Activated CD8-positive, alpha-beta memory T cell treated with anti-CD3 and anti-CD28 coated beads for 48 hours (primary cell): ENCODE measurements around the gene SNX19.

Experiments used
- DNase-seq, 3 experiments: peaks; one replicate each; pipeline ENCODE4 v3.0.0-alpha.2; 2020; ENCODE audit warnings: low read depth in 2 of 3, low spot score in 2 of 3

SNX19 gene

GRCh38 chr11:130906616-130907015 lies 9.7 kb downstream of the SNX19 start:
- DNase-seq: no peak

- no peak for DNase-seq
Measured at GRCh38 chr11:130905512-130905911, 10.8 kb downstream of the SNX19 start.

- no peak for DNase-seq
Measured at GRCh38 chr11:130904380-130904779, 11.9 kb downstream of the SNX19 start.

GRCh38 chr11:130902380-130902779 lies 13.9 kb downstream of the SNX19 start:
- DNase-seq: no peak

GRCh38 chr11:130899106-130899505 lies 17.2 kb downstream of the SNX19 start:
- no peak for DNase-seq

GRCh38 chr11:130897262-130898182 lies 18.8 kb downstream of the SNX19 start:
- DNase-seq: no peak

GRCh38 chr11:130894322-130895025 lies 21.8 kb downstream of the SNX19 start:
- DNase-seq: peak in 1 of 3 experiments; percentile 20

- DNase-seq: no peak
Measured at GRCh38 chr11:130892861-130893260, 23.4 kb downstream of the SNX19 start.

GRCh38 chr11:130891326-130891725 lies 25.0 kb downstream of the SNX19 start:
- no peak for DNase-seq

- DNase-seq: no peak
Measured at GRCh38 chr11:130890039-130890745, 26.1 kb downstream of the SNX19 start.

GRCh38 chr11:130888790-130889189 lies 27.5 kb downstream of the SNX19 start:
- no peak for DNase-seq

- DNase-seq: no peak
Measured at GRCh38 chr11:130886704-130887103, 29.6 kb downstream of the SNX19 start.

- no peak for DNase-seq
Measured at GRCh38 chr11:130882138-130882551, 34.1 kb downstream of the SNX19 start.

GRCh38 chr11:130881475-130882137 lies 34.7 kb downstream of the SNX19 start:
- DNase-seq: no peak

- no peak for DNase-seq
Measured at GRCh38 chr11:130879836-130880235, 36.4 kb downstream of the SNX19 start.

GRCh38 chr11:130876931-130877915 lies 39.1 kb downstream of the SNX19 start:
- no peak for DNase-seq

GRCh38 chr11:130876100-130876499 lies 40.2 kb downstream of the SNX19 start:
- DNase-seq: no peak

- no peak for DNase-seq
Measured at GRCh38 chr11:130874955-130875531, 41.2 kb downstream of the SNX19 start.

- DNase-seq: no peak
Measured at GRCh38 chr11:130874396-130874795, 41.9 kb downstream of the SNX19 start.

- no peak for DNase-seq
Measured at GRCh38 chr11:130873761-130874160, 42.5 kb downstream of the SNX19 start.
